Neuronal stem cell (in vitro differentiated cells): ENCODE measurements around the gene NUP160.

ENCODE experiments used
- DNase-seq: peaks from one replicate; pipeline ENCODE4 v3.0.0-alpha.2; 2013; ENCODE audit warnings: low spot score
- H2AFZ ChIP-seq: one replicate; pipeline ENCODE4 v1.6.1; 2013; ENCODE audit warnings: mild to moderate bottlenecking, low read length, inconsistent platforms
- H2AK5ac ChIP-seq: 2 replicates; pipeline ENCODE4 v1.6.1; 2013; ENCODE audit warnings: low read depth, mild to moderate bottlenecking, inconsistent platforms, low read length, moderate library complexity, mixed read lengths
- H2BK120ac ChIP-seq: 2 replicates; pipeline ENCODE4 v1.6.1; 2013; ENCODE audit warnings: low read depth, mild to moderate bottlenecking, inconsistent platforms, low read length, moderate library complexity, mixed read lengths
- H2BK12ac ChIP-seq: one replicate; pipeline ENCODE4 v1.6.1; 2013; ENCODE audit warnings: low read length, inconsistent platforms
- H2BK15ac ChIP-seq: 2 replicates; pipeline ENCODE4 v1.6.1; 2013; ENCODE audit warnings: mild to moderate bottlenecking, low read length, inconsistent platforms, mixed read lengths
- H2BK5ac ChIP-seq: one replicate; pipeline ENCODE4 v1.6.1; 2013; ENCODE audit warnings: inconsistent platforms, mild to moderate bottlenecking, low read length, moderate library complexity
- H3K14ac ChIP-seq: one replicate; pipeline ENCODE4 v1.6.1; 2013; ENCODE audit warnings: low read length, inconsistent platforms
- H3K18ac ChIP-seq: 2 replicates; pipeline ENCODE4 v1.6.1; 2013; ENCODE audit warnings: low read length, inconsistent platforms
- H3K23ac ChIP-seq: 2 replicates; pipeline ENCODE4 v1.6.1; 2013; ENCODE audit warnings: low read depth, mild to moderate bottlenecking, mixed read lengths, low read length, inconsistent platforms; ENCODE audit not compliant: poor library complexity
- H3K27ac ChIP-seq: replicated peaks from 3 replicates; pipeline ENCODE4 v1.5.1; 2013; ENCODE audit warnings: low read length, inconsistent platforms
- H3K27me3 ChIP-seq, 3 experiments: 2 replicates each; pipeline ENCODE4 v1.6.1; 2013; ENCODE audit warnings: low read length in 3 of 3, mild to moderate bottlenecking in 2 of 3, inconsistent platforms in 1 of 3, low read depth in 1 of 3, mixed read lengths in 1 of 3, moderate library complexity in 1 of 3; ENCODE audit not compliant: control insufficient read depth in 3 of 3, insufficient read depth in 3 of 3
- H3K36me3 ChIP-seq, 2 donors: replicated peaks in 1 of 2; 2 replicates each; pipeline ENCODE4 v1.6.1; 2013; ENCODE audit warnings: low read length in 2 of 2; ENCODE audit not compliant: control insufficient read depth in 2 of 2, insufficient read depth in 2 of 2
- H3K4ac ChIP-seq: 2 replicates; pipeline ENCODE4 v1.6.1; 2013; ENCODE audit warnings: inconsistent platforms, mild to moderate bottlenecking, low read length, moderate library complexity
- H3K4me1 ChIP-seq, 2 donors: 1 replicate in 1 of 2; 2 replicates in 1 of 2; pipeline ENCODE4 v1.6.1; 2013; ENCODE audit warnings: low read length in 2 of 2, low read depth in 1 of 2; ENCODE audit not compliant: control insufficient read depth in 2 of 2, insufficient read depth in 1 of 2
- H3K4me2 ChIP-seq: one replicate; pipeline ENCODE4 v1.6.1; 2013; ENCODE audit warnings: mild to moderate bottlenecking, low read length, inconsistent platforms; ENCODE audit not compliant: insufficient read depth, poor library complexity, severe bottlenecking
- H3K4me3 ChIP-seq, 2 donors: 2 replicates each; pipeline ENCODE4 v1.5.1; 2013; ENCODE audit warnings: low read length in 2 of 2, mild to moderate bottlenecking in 2 of 2, inconsistent platforms in 1 of 2, moderate library complexity in 1 of 2
- H3K79me1 ChIP-seq: one replicate; pipeline ENCODE4 v1.6.1; 2013; ENCODE audit warnings: low read depth, mild to moderate bottlenecking, inconsistent platforms, low read length, moderate library complexity
- H3K9ac ChIP-seq: one replicate; pipeline ENCODE4 v1.6.1; 2013; ENCODE audit warnings: mild to moderate bottlenecking, low read depth, low read length, inconsistent platforms; ENCODE audit not compliant: poor library complexity
- H3K9me3 ChIP-seq, 2 donors: replicated peaks in 1 of 2; 2 replicates each; pipeline versions ENCODE3 to v1.6.1; 2013; ENCODE audit warnings: low read length in 2 of 2, mild to moderate bottlenecking in 2 of 2, inconsistent platforms in 1 of 2, low read depth in 1 of 2, mixed read lengths in 1 of 2, moderate library complexity in 1 of 2; ENCODE audit not compliant: control insufficient read depth in 2 of 2, insufficient read depth in 1 of 2
- H4K8ac ChIP-seq: one replicate; pipeline ENCODE4 v1.6.1; 2013; ENCODE audit warnings: low read depth, mild to moderate bottlenecking, inconsistent platforms, low read length, moderate library complexity
- H4K91ac ChIP-seq: one replicate; pipeline ENCODE4 v1.6.1; 2013; ENCODE audit warnings: low read length, low read depth, mild to moderate bottlenecking, inconsistent platforms; ENCODE audit not compliant: poor library complexity
- WGBS, 2 donors: extraction: QIAGEN DNeasy Blood & Tissue Kit; methylation state at CpG; one replicate each; pipeline ENCODE4 v1.1.7; 2013; ENCODE audit warnings: missing lambda C conversion rate in 2 of 2, mixed read lengths in 1 of 2; ENCODE audit not compliant: insufficient read length in 2 of 2, insufficient replicate concordance in 1 of 2; ENCODE audit errors: extremely low coverage in 2 of 2; 5-methylcytosine and 5-hydroxymethylcytosine counted together

Gene NUP160

GRCh38 chr11:47861728-47862127 lies 13.6 kb upstream of the NUP160 start:
- no peaks in the 10 kb centered on the region for H3K27me3 ChIP-seq
- H4K8ac ChIP-seq = no peak overlapping the region
- H2BK5ac ChIP-seq = no peak overlapping the region
- no peaks in the 10 kb centered on the region for H3K36me3 ChIP-seq
- no peak overlapping the region for H2BK12ac ChIP-seq
- H3K23ac ChIP-seq = no peak overlapping the region
- H2AK5ac ChIP-seq = no peak overlapping the region
- no peak overlapping the region for H3K4me3 ChIP-seq
- H3K18ac ChIP-seq = no peak overlapping the region
- H3K79me1 ChIP-seq = no peaks in the 10 kb centered on the region
- no peak for DNase-seq
- H2BK120ac ChIP-seq = no peak overlapping the region
- H3K9ac ChIP-seq = no peak overlapping the region
- H3K4me1 ChIP-seq = no peaks in the 10 kb centered on the region
- peaks cover 0 to 7% of the 10 kb centered on the region in 2 donors for H3K9me3 ChIP-seq
- no peak overlapping the region for H4K91ac ChIP-seq
- no peak overlapping the region for H3K14ac ChIP-seq
- no CpG with 5 or more reads among the region's 4 CpGs for WGBS, 2 donors
- no peak overlapping the region for H3K4me2 ChIP-seq
- no peak overlapping the region for H3K27ac ChIP-seq
- H2BK15ac ChIP-seq = no peak overlapping the region
- H3K4ac ChIP-seq = no peak overlapping the region
- H2AFZ ChIP-seq = no peak overlapping the region

GRCh38 chr11:47860536-47860935 lies 12.4 kb upstream of the NUP160 start:
- no peak overlapping the region for H3K9ac ChIP-seq
- no peak overlapping the region for H4K8ac ChIP-seq
- DNase-seq = no peak
- H2BK120ac ChIP-seq = no peak overlapping the region
- peaks cover 0 to 7% of the 10 kb centered on the region in 2 donors for H3K9me3 ChIP-seq
- no peak overlapping the region for H2BK12ac ChIP-seq
- no peak overlapping the region for H3K23ac ChIP-seq
- H3K4me3 ChIP-seq = no peak overlapping the region
- no peak overlapping the region for H2BK5ac ChIP-seq
- no peaks in the 10 kb centered on the region for H3K4me1 ChIP-seq
- H3K36me3 ChIP-seq = no peaks in the 10 kb centered on the region
- no peak overlapping the region for H2BK15ac ChIP-seq
- no peak overlapping the region for H3K4me2 ChIP-seq
- H3K18ac ChIP-seq = no peak overlapping the region
- no peak overlapping the region for H4K91ac ChIP-seq
- no peaks in the 10 kb centered on the region for H3K79me1 ChIP-seq
- H3K14ac ChIP-seq = no peak overlapping the region
- H3K27ac ChIP-seq = no peak overlapping the region
- WGBS, 2 donors = no CpG with 5 or more reads among the region's 6 CpGs
- H3K4ac ChIP-seq = no peak overlapping the region
- no peak overlapping the region for H2AFZ ChIP-seq
- no peak overlapping the region for H2AK5ac ChIP-seq
- H3K27me3 ChIP-seq = no peaks in the 10 kb centered on the region

- no peak overlapping the region for H3K23ac ChIP-seq
- no peak overlapping the region for H3K27ac ChIP-seq
- no peak for DNase-seq
- no peak overlapping the region for H3K9ac ChIP-seq
- H2BK15ac ChIP-seq = no peak overlapping the region
- H3K36me3 ChIP-seq = no peaks in the 10 kb centered on the region
- H2BK12ac ChIP-seq = no peak overlapping the region
- H3K4me1 ChIP-seq = no peaks in the 10 kb centered on the region
- H3K4ac ChIP-seq = no peak overlapping the region
- H3K27me3 ChIP-seq = no peaks in the 10 kb centered on the region
- no CpG with 5 or more reads among the region's 10 CpGs for WGBS, 2 donors
- no peaks in the 10 kb centered on the region for H3K79me1 ChIP-seq
- H2AFZ ChIP-seq = peak overlapping the region; percentile 28
- H4K8ac ChIP-seq = no peak overlapping the region
- no peak overlapping the region for H4K91ac ChIP-seq
- H3K4me2 ChIP-seq = no peak overlapping the region
- H2BK120ac ChIP-seq = no peak overlapping the region
- no peak overlapping the region for H3K18ac ChIP-seq
- no peak overlapping the region for H2BK5ac ChIP-seq
- H3K14ac ChIP-seq = no peak overlapping the region
- H2AK5ac ChIP-seq = no peak overlapping the region
- H3K4me3 ChIP-seq = no peak overlapping the region
- H3K9me3 ChIP-seq = no peaks in the 10 kb centered on the region
These were observed 9.9 kb upstream of the NUP160 start for GRCh38 chr11:47857892-47858543.

GRCh38 chr11:47857485-47857884 lies 9.3 kb upstream of the NUP160 start:
- no peak overlapping the region for H3K14ac ChIP-seq
- no peaks in the 10 kb centered on the region for H3K27me3 ChIP-seq
- H3K18ac ChIP-seq = no peak overlapping the region
- H3K4ac ChIP-seq = no peak overlapping the region
- H3K36me3 ChIP-seq = no peaks in the 10 kb centered on the region
- H4K91ac ChIP-seq = no peak overlapping the region
- no peak overlapping the region for H2AK5ac ChIP-seq
- no peak overlapping the region for H2BK15ac ChIP-seq
- H3K9ac ChIP-seq = no peak overlapping the region
- no peak overlapping the region for H3K27ac ChIP-seq
- no peaks in the 10 kb centered on the region for H3K4me1 ChIP-seq
- H4K8ac ChIP-seq = no peak overlapping the region
- DNase-seq = no peak
- no CpG with 5 or more reads among the region's 2 CpGs for WGBS, 2 donors
- H3K23ac ChIP-seq = no peak overlapping the region
- no peak overlapping the region for H2BK5ac ChIP-seq
- no peak overlapping the region for H2BK12ac ChIP-seq
- no peaks in the 10 kb centered on the region for H3K79me1 ChIP-seq
- no peak overlapping the region for H3K4me2 ChIP-seq
- H2BK120ac ChIP-seq = no peak overlapping the region
- H3K4me3 ChIP-seq = no peak overlapping the region
- no peak overlapping the region for H2AFZ ChIP-seq
- no peaks in the 10 kb centered on the region for H3K9me3 ChIP-seq
